Vagina (tissue), 2 donors: ENCODE results near the gene ZBTB7C.

ENCODE experiments used
- CTCF ChIP-seq, 3 experiments: fragments of 450-650 bp in 2 of 3; fragments of 200-600 bp in 1 of 3; sonication (generic) in 1 of 3; IDR thresholded peaks; one replicate each; pipeline ENCODE4 v1.5.1; 2017 to 2019; ENCODE audit warnings: antibody characterized with exemption in 3 of 3, mild to moderate bottlenecking in 2 of 3, moderate library complexity in 2 of 3
- POLR2A ChIP-seq, 2 donors: fragments of 450-650 bp; IDR thresholded peaks; one replicate each; pipeline ENCODE4 v1.6.1; 2017; ENCODE audit warnings: antibody characterized with exemption in 2 of 2, mild to moderate bottlenecking in 2 of 2, moderate library complexity in 2 of 2

- TF ChIP-seq POLR2A (IDR thresholded peaks at IDR 0.05) (no peak), CTCF (IDR thresholded peaks at IDR 0.05) (no peak)
Measured at GRCh38 chr18:48376934-48377333, 32.2 kb downstream of the ZBTB7C start.
